Measurements from ENCODE around the gene BANF1.

The BANF1 gene

GRCh38 chr11:65961267-65962140 is 40.8 kb upstream of the BANF1 start, which contains the start of gene SART1:
Gene SART1, plus strand, starts transcription at chr11:65961734. Its CDS starts 47 bp downstream, at chr11:65961781.
- H4K20me1 ChIP-seq (ENCODE audit: control insufficient read depth, insufficient read depth, low read depth, low read length) = peaks cover 12% of the 10 kb centered on the region; the same call in 1 of the 2 replicates
- no peaks in the 10 kb centered on the region for H3K27me3 ChIP-seq (ENCODE audit: control insufficient read depth, low read length)
- TF ChIP-seq CTCF (IDR thresholded peaks at IDR 0.05; ENCODE audit: low read depth, low read length, poor library complexity, severe bottlenecking) (no peak), EZH2phosphoT487 (IDR thresholded peaks at IDR 0.05; ENCODE audit: borderline replicate concordance, low read length) (no peak)
- H3K4me3 ChIP-seq (ENCODE audit: low read length) = peak within 1 kb of the TSS; percentile 99
- no peaks in the 10 kb centered on the region for H3K9me3 ChIP-seq (ENCODE audit: control insufficient read depth, insufficient read depth, low read length)
- H3K4me2 ChIP-seq (ENCODE audit: low read length) = peak within 1 kb of the TSS; percentile 91
- H3K27ac ChIP-seq (ENCODE audit: low read depth, low read length) = peak within 1 kb of the TSS; percentile 62
- peaks cover 38% of the 10 kb centered on the region for H3K79me2 ChIP-seq (ENCODE audit: control insufficient read depth, low read length)
- peaks cover 37% of the 10 kb centered on the region for H3K36me3 ChIP-seq (ENCODE audit: control insufficient read depth, low read length)
- H3F3A ChIP-seq (ENCODE audit: control insufficient read depth, insufficient read depth) = no peaks in the 10 kb centered on the region
- H3K9me2 ChIP-seq (replicated peaks; ENCODE audit: control insufficient read depth, low read length) = no peaks in the 10 kb centered on the region
- peaks cover 25% of the 10 kb centered on the region for H3K4me1 ChIP-seq (ENCODE audit: control insufficient read depth, low read length)

GRCh38 chr11:65962141-65962564 is 40.1 kb upstream of the BANF1 start:
- Histone ChIP-seq H3K79me2 (ENCODE audit: control insufficient read depth, low read length) (peaks cover 38% of the 10 kb centered on the region), H3F3A (ENCODE audit: control insufficient read depth, insufficient read depth) (no peaks in the 10 kb centered on the region), H3K4me1 (ENCODE audit: control insufficient read depth, low read length) (peaks cover 18% of the 10 kb centered on the region), H3K9me3 (ENCODE audit: control insufficient read depth, insufficient read depth, low read length) (no peaks in the 10 kb centered on the region), H3K27me3 (ENCODE audit: control insufficient read depth, low read length) (no peaks in the 10 kb centered on the region), H3K36me3 (ENCODE audit: control insufficient read depth, low read length) (peaks cover 43% of the 10 kb centered on the region), H4K20me1 (ENCODE audit: control insufficient read depth, insufficient read depth, low read depth, low read length) (peaks cover 12% of the 10 kb centered on the region; the same call in 1 of the 2 replicates), H3K4me2 (ENCODE audit: low read length) (peak overlapping the region; percentile 91), H3K9me2 (replicated peaks; ENCODE audit: control insufficient read depth, low read length) (no peaks in the 10 kb centered on the region), H3K27ac (ENCODE audit: low read depth, low read length) (no peak overlapping the region), H3K4me3 (ENCODE audit: low read length) (peak overlapping the region; percentile 99)
- TF ChIP-seq EZH2phosphoT487 (IDR thresholded peaks at IDR 0.05; ENCODE audit: borderline replicate concordance, low read length) (no peak), CTCF (IDR thresholded peaks at IDR 0.05; ENCODE audit: low read depth, low read length, poor library complexity, severe bottlenecking) (no peak)

- peaks cover 68% of the 10 kb centered on the region for H3K36me3 ChIP-seq (ENCODE audit: control insufficient read depth, low read length)
- H3K4me3 ChIP-seq (ENCODE audit: low read length) = no peak overlapping the region
Measured at GRCh38 chr11:65964906-65965305, 37.4 kb upstream of the BANF1 start.

More at GRCh38 chr11:65964906-65965305, 37.4 kb upstream of the BANF1 start:
- H3K4me1 ChIP-seq (ENCODE audit: control insufficient read depth, low read length) = peaks cover 14% of the 10 kb centered on the region
- no peaks in the 10 kb centered on the region for H3K9me3 ChIP-seq (ENCODE audit: control insufficient read depth, insufficient read depth, low read length)
- no peaks in the 10 kb centered on the region for H3F3A ChIP-seq (ENCODE audit: control insufficient read depth, insufficient read depth)
- no peak overlapping the region for H3K4me2 ChIP-seq (ENCODE audit: low read length)
- H3K27ac ChIP-seq (ENCODE audit: low read depth, low read length) = no peak overlapping the region
- H3K79me2 ChIP-seq (ENCODE audit: control insufficient read depth, low read length) = peaks cover 38% of the 10 kb centered on the region
- no peaks in the 10 kb centered on the region for H3K9me2 ChIP-seq (replicated peaks; ENCODE audit: control insufficient read depth, low read length)
- H4K20me1 ChIP-seq (ENCODE audit: control insufficient read depth, insufficient read depth, low read depth, low read length) = peaks cover 12% of the 10 kb centered on the region; the same call in 1 of the 2 replicates
- TF ChIP-seq EZH2phosphoT487 (IDR thresholded peaks at IDR 0.05; ENCODE audit: borderline replicate concordance, low read length) = no peak
- no peak for TF ChIP-seq CTCF (IDR thresholded peaks at IDR 0.05; ENCODE audit: low read depth, low read length, poor library complexity, severe bottlenecking)
- no peaks in the 10 kb centered on the region for H3K27me3 ChIP-seq (ENCODE audit: control insufficient read depth, low read length)
